Measurements from ENCODE around the gene SORD.
"Not testable (repeated sequence)": the region's sequence is repeated elsewhere in the genome, so short reads cannot be mapped to it uniquely, and the experiment has no call there.

The SORD gene

DNA sequence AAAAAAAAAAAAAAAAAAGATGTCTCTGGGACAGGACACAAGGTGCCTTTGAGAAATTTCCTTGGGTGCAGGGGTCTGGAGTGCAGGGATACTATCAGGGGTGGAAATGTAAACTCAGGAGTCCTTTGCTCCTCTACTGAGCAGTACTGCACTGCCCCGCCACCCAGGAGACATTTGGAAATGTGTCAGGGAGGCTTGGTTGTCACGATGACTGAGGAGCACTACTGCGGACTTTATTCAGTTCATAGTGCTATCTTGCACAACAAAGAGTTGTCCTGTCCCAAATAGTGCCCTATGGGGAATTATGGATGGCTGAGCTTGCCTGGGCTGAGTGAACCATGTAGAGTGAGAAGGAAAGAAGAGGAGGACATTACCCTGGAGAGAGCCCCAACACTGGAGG is 2.6 kb downstream of the SORD start:
- not testable (repeated sequence) for DNase-seq

GRCh38 chr15:45026651-45027190 is 3.7 kb downstream of the SORD start:
- DNase-seq, result no peak

GRCh38 chr15:45027220-45027619 is 4.2 kb downstream of the SORD start:
- DNase-seq, result no peak

- DNase-seq, result no peak
Measured at GRCh38 chr15:45030743-45031142, 7.7 kb downstream of the SORD start.

GRCh38 chr15:45031522-45032028 is 8.6 kb downstream of the SORD start:
- DNase-seq, result not testable (repeated sequence)

DNA sequence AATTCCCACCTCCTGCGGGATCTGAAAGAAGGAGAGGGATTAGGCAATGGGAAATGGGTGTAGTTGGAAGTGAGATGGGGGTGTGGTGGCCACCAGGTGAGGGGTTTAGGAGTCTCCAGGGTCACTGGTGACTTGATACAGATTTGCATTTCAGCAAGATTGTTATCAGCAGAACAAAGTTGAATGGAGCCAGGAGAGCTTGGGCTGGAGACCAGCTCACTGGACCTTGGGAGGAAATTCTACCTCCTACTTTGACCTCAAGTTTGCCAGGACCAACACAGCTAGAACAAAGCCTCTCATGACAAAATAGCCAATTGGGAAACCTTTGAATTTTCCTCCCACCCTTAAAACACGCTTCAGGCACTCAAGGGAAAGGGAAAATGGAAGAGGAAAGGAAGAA is 9.5 kb downstream of the SORD start:
- DNase-seq, result not testable (repeated sequence)

DNA sequence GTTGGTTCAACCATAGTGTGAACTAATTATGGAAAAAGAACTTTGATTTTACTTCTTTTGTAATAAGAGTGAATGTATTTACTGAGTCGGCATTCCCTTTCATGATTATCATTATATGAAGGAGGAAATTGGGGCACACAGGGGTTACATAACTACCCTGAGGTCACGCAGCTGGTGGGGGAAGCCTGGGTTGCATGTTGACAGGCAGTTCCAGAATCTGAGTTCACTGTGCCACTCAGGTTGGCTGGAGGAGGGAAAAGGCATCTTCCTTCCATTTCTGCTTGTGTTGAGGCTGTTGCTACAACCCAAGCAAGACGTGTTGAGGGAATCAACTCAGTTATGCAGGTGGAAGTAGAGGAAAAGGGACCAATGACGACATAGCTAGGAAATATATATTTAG is 11.1 kb downstream of the SORD start:
- not testable (repeated sequence) for DNase-seq

DNA sequence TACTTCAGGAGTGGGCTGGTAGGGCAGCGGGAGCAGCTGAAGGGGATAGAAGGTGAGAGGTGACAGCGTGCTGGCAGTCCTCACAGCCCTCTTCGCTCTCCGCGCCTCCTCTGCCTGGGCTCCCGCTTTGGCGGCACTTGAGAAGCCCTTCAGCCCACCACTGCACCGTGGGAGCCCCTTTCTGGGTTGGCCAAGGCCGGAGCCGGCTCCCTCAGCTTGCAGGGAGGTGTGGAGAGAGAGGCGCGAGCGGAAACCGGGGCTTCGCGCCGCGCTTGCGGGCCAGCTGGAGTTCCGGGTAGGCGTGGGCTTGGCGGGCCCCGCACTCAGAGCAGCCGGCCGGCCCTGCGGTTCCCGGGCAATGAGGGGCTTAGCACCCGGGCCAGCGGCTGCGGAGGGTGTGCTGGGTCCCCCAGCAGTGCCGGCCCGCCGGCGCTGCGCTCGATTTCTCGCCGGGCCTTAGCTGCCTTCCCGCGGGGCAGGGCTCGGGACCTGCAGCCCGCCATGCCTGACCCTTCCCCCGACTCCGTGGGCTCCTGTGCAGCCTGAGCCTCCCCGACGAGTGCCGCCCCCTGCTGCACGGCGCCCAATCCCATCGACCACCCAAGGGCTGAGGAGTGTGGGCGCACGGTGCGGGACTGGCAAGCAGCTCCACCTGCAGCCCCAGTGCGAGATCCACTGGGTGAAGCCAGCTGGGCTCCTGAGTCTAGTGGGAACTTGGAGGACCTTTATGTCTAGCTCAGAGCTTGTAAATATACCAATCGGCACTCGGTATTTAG is 11.8 kb downstream of the SORD start:
- DNase-seq, result not testable (repeated sequence)

GRCh38 chr15:45036812-45037781 is 14.1 kb downstream of the SORD start:
- DNase-seq, result peak; percentile 16 to 59 (median 40)

DNA sequence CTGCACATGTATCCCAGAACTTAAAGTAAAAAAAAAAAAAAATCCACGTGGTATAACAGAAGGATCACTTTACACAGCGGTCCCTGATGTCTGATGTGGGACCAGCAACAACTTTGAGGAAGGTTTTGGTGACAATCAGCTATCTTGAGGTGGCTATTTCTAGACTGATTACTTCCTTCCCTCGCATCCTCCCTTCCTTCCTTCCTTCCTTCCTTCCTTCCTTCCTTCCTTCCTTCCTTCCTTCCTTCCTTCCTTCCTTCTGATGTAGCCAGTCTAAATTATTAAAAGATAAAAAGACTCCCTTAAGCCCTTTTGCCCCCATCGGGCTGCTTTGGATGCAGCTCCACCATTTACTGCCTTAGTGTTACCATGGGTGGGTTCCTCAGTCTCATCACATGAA is 14.9 kb downstream of the SORD start:
- DNase-seq, result no peak

DNA sequence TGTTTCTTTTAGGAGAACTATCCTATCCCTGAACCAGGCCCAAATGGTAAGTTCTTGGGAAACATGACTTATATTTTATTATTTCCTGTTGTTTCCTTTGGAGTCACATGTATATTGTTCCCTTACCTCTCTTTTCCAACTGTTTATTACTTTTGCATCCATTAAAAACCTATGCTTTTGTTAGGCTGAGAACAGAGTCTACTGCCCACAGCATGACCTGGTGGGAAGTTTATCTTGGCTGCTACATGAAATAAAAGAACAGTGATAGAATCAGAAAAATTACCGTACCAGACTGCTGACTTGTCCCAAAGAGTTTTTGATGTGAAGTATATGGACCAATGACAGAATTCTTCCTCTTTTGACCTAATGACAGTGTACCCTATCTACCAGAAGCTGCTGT is 17.4 kb downstream of the SORD start:
- not testable (repeated sequence) for DNase-seq

DNA sequence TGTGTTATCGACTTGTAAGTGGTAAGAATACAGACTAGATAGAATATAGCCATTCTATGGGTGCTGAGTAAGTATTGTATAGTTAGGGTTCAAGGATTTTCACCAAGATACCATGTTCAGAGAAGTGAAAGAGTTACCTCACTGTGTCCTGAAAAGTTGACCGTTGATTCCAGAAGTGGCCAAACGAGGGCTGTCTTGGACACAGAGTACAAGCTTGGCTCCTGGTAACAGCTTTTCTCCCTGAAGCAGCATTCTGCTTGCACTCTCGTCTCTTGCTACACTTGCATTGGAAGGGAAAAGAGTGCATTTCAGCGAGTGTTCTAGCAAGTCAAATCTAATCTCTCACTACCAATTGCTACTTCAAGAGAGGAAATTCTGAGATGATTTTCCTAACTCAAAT is 18.5 kb downstream of the SORD start:
- DNase-seq, result not testable (repeated sequence)

DNA sequence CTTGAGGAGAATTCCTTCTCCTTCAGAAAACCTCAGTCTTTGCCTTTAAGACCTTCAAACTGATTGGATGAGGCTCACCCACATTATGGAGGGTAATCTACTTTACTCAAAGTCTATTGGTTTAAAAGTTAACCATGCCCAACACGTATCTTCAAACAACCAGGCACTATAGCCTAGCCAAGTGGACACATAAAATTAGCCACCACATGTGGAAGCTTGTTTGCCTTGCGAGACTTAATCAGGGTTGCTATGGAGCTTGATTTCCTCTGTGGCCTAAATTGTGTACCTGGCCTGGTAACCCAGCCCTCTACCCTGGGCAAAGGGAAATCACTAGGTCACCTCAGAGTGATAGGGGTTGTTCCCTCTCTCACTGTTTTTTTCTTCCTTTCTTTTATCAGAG is 19.9 kb downstream of the SORD start:
- DNase-seq, result not testable (repeated sequence)

DNA sequence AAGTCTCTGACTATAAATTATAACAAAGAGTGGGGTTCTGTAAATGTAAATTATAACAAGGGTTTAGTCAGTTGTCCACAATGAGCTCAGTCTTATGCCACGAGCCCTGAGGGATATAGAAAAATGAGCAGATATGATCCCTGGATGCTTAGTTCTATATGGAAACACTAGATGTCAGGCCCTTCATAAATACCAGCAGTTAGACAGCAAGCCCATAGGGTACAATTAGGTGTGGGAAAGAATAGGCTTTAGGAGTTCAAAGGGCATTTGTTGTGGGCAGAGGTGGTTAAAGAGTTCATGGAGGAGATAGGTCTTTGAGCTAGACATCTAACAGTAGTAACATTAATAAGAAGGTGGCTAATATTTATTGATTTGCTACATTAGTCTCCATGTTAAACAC is 21.3 kb downstream of the SORD start:
- not testable (repeated sequence) for DNase-seq

- not testable (repeated sequence) for DNase-seq
Measured at GRCh38 chr15:45048449-45048793, 25.4 kb downstream of the SORD start.

GRCh38 chr15:45048794-45049631 is 26.0 kb downstream of the SORD start:
- no peak for DNase-seq

DNA sequence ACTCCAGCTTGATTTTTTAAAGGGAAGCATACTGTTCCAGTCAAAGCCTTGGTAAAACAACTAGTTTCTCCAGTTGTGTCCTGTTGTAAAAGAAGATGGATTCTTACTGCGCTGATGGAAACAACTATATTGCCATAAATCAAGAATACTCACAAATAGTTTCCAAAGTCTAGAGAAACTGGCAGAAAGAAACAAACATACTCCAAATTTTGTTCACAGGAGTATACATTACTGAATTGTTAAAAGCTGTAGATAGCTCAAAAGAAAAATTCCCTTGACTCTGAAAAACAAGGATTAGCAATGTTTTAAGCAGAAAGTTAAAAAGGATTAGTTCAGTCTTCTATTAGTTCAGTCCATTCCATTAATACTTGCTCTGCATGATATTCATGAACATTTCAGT is 27.6 kb downstream of the SORD start:
- no peak for DNase-seq

GRCh38 chr15:45052676-45053075 is 29.7 kb downstream of the SORD start:
- not testable (repeated sequence) for DNase-seq

DNA sequence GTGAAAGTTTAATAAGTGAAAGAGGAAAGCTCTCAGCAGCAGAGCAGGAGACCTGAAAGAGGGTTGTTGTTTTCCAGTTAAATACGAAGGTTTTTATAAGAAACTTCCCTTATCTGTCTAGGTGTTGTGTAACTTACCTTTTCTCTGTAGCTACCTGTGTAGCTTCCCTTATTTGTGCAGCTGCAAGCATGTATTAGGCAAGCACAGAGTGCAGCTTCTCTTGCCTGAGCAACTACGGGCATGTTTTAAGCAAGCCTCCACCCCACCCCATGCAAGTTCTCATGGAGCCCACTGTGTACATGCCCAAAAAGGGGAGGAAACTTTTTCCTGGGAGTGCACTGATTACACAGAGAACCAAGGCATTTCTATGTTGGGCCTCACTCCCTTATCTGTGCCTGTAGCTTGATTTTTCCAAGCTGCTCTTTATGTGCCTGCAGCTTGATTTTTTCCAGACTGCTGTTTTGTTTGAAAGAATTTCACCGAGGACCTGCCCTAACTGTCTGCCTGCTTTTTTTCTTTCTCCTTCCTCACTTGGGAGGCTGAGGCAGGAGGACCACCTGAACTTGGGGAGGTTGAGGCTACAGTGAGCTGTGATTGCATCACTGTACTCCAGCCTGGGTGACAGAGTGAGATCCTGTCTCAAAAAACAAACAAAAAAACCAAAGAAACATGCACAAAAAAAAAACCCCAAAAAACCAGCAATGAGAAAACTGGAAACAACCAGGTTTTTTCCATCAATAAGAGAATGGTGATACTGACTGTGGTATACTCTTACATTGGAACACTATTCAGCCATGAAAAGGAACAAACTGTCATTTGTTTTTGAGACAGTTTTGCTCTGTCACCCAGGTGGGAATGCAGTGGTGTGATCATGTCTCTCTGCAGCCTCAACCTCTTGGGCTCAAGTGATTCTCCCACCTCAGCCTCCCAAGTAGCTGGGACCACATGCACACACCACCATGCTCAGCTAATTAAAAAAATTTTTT is 36.0 kb downstream of the SORD start:
- not testable (repeated sequence) for DNase-seq

DNA sequence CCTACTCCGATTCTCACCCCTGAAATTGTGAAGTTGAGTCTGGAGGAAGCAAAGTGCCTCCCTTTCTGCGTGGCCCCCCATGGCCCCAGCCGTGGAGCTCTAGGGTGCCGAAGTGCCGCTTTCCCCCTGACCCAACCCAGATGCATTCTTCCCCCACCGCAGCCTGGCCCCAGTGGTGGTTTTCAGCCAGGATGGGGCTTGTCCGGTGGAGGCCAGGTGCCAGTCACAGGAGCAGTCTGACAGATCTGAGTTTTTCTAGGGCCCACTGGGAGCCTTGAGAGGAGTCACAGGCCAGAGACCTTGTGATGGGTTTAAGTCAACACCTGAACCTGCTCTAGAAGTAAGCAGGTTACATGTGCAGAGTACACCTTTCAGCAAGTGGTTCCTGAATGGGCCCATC is 39.3 kb downstream of the SORD start:
- DNase-seq, result not testable (repeated sequence)

DNA sequence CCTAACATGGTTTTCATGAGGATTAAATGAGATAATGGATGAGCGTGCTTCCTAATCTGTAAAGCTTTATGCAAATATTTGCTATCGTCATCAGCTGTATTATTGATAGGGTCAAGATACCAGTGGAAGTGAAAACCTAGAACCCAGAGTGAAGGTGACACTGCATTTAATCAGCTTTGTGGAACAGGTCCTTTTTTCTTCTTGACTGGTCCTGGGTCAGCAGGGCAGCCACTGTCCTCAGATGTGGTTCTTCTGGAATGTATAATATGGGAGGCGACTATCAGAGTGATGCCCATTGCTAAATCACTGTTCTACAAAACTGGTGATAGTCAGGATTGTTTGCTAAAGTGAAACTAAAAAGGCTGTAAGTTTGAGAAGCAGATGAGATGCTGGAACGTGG is 41.4 kb downstream of the SORD start:
- no peak for DNase-seq

Measured in activated naive CD4-positive, alpha-beta T cell (primary cell).